ENCODE measurements around the gene FECH.
"Not testable (repeated sequence)": the region's sequence is repeated elsewhere in the genome, so short reads cannot be mapped to it uniquely, and the experiment has no call there.

FECH gene
- 27.1 to 46.0 (median 42.4) reads per million in 4 experiments for total RNA-seq

GRCh38 chr18:57586251-57587049, at the start of gene FECH:
FECH (minus strand) TSS chr18:57586702; CDS start chr18:57586620, 82 bp downstream.
- DNase-seq: peak; percentile 53

- DNase-seq: no peak
These were observed 48.7 kb upstream of the FECH start for GRCh38 chr18:57635003-57635822.

- no peak for DNase-seq
These were observed 45.2 kb upstream of the FECH start for GRCh38 chr18:57631697-57632096.

GRCh38 chr18:57630754-57631595, 44.5 kb upstream of the FECH start:
- no peak for DNase-seq

- peak; percentile 92 for DNase-seq
These were observed 43.7 kb upstream of the FECH start for GRCh38 chr18:57630002-57630753.

- no peak for DNase-seq
These were observed 42.9 kb upstream of the FECH start for GRCh38 chr18:57629422-57629821.

- no peak for DNase-seq
These were observed 41.0 kb upstream of the FECH start for GRCh38 chr18:57627488-57627887.

GRCh38 chr18:57624988-57625387, 38.5 kb upstream of the FECH start:
- DNase-seq: no peak

- DNase-seq: no peak
These were observed 34.7 kb upstream of the FECH start for GRCh38 chr18:57621246-57621604.

GRCh38 chr18:57619876-57620275, 33.4 kb upstream of the FECH start:
- no peak for DNase-seq

- DNase-seq: no peak
These were observed 32.4 kb upstream of the FECH start for GRCh38 chr18:57618910-57619309.

GRCh38 chr18:57603871-57604270, 17.4 kb upstream of the FECH start:
- no peak for DNase-seq

- DNase-seq: no peak
These were observed 8.8 kb upstream of the FECH start for GRCh38 chr18:57595347-57595746.

GRCh38 chr18:57592716-57593115, 6.2 kb upstream of the FECH start:
- not testable (repeated sequence) for DNase-seq

- DNase-seq: no peak
These were observed 2.7 kb upstream of the FECH start for GRCh38 chr18:57589161-57589560.

GRCh38 chr18:57587098-57587661, 678 bp upstream of the FECH start:
- DNase-seq: no peak

- DNase-seq: no peak
These were observed 649 bp downstream of the FECH start for GRCh38 chr18:57585855-57586250.

- no peak for DNase-seq
These were observed 1.1 kb downstream of the FECH start for GRCh38 chr18:57585421-57585820.

- DNase-seq: no peak
These were observed 2.1 kb downstream of the FECH start for GRCh38 chr18:57584444-57584843.

- DNase-seq: no peak
These were observed 3.1 kb downstream of the FECH start for GRCh38 chr18:57583297-57583835.

GRCh38 chr18:57581301-57581934, 5.1 kb downstream of the FECH start:
- DNase-seq: no peak
